ENCODE measurements around the gene ADAD2. TPM values are rescaled to one million over a fixed set of nuclear protein-coding genes. Genes with fewer than 3 reads are reported as not detected.

The ADAD2 gene
- total and polyA plus RNA-seq, 2 of the 4 experiments (the other 2 are of a cell fraction), result not detected

GRCh38 chr16:84225126-84225525 lies 34.2 kb downstream of the ADAD2 start:
- no peak overlapping the region for H4K5ac ChIP-seq (ENCODE audit: low read depth, low read length)
- no peak overlapping the region for H2BK5ac ChIP-seq (ENCODE audit: low read depth, low read length, poor library complexity, severe bottlenecking)
- BruUV-seq (replicated peaks), result no TSS peak
- no peak overlapping the region for H2BK20ac ChIP-seq (ENCODE audit: low read depth, low read length)
- H3K9me1 ChIP-seq (ENCODE audit: insufficient read depth, low read length), result peaks cover 6% of the 10 kb centered on the region; the same call in 1 of the 2 replicates
- no peaks in the 10 kb centered on the region for H3K79me1 ChIP-seq (ENCODE audit: low read depth in 1 of 2, low read length in 2 of 2)
- no peak overlapping the region for H4K8ac ChIP-seq (ENCODE audit: low read depth in 2 of 2, low read length in 2 of 2)
- no peak overlapping the region for H3K23ac ChIP-seq (ENCODE audit: low read depth, low read length)
- H3K4me1 ChIP-seq (ENCODE audit: control insufficient read depth, insufficient read depth, low read length), result peaks cover 10% of the 10 kb centered on the region
- peaks cover 8% of the 10 kb centered on the region; the same call in 1 of the 2 replicates for H3K27me3 ChIP-seq (ENCODE audit: control insufficient read depth, insufficient read depth, low read length)
- H3K18ac ChIP-seq (ENCODE audit: low read depth, low read length), result no peak overlapping the region
- ChIA-PET CTCF (no interaction called here), POLR2A (ENCODE audit: unreplicated experiment) (no interaction called here)
- no peaks in the 10 kb centered on the region for H3K9me3 ChIP-seq (ENCODE audit: control insufficient read depth, insufficient read depth, low read length)
- intact Hi-C loops (cut with micrococcal nuclease), result no loop called here
- TF ChIP-seq CTCF (conservative IDR thresholded peaks at IDR 0.05; ENCODE audit: low read depth, low read length) (no peak), NFE2L2 (IDR thresholded peaks at IDR 0.05; ENCODE audit: low read depth, low read length) (no peak), CHD1 (IDR thresholded peaks at IDR 0.05; ENCODE audit: low read depth, low read length) (no peak), SMC3 (IDR thresholded peaks at IDR 0.05; ENCODE audit: low read depth, low read length) (no peak), RCOR1 (IDR thresholded peaks at IDR 0.05; ENCODE audit: insufficient replicate concordance, low read length) (no peak), CEBPB (IDR thresholded peaks at IDR 0.05; ENCODE audit: low read depth, low read length) (no peak), MAZ (IDR thresholded peaks at IDR 0.05; ENCODE audit: borderline replicate concordance, low read depth, low read length) (no peak), RAD21 (IDR thresholded peaks at IDR 0.05; ENCODE audit: low read length) (no peak), POLR2A (IDR thresholded peaks at IDR 0.05; ENCODE audit: low read depth, low read length) (no peak), MAFK (IDR thresholded peaks at IDR 0.05; ENCODE audit: low read depth, low read length) (no peak), BHLHE40 (IDR thresholded peaks at IDR 0.05; ENCODE audit: low read depth, low read length) (no peak)
- TF ChIP-seq, protein P1, sequence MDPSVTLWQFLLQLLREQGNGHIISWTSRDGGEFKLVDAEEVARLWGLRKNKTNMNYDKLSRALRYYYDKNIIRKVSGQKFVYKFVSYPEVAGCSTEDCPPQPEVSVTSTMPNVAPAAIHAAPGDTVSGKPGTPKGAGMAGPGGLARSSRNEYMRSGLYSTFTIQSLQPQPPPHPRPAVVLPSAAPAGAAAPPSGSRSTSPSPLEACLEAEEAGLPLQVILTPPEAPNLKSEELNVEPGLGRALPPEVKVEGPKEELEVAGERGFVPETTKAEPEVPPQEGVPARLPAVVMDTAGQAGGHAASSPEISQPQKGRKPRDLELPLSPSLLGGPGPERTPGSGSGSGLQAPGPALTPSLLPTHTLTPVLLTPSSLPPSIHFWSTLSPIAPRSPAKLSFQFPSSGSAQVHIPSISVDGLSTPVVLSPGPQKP (IDR thresholded peaks at IDR 0.05; ENCODE audit: borderline replicate concordance, low read depth, low read length), result no peak
- H2AK5ac ChIP-seq (ENCODE audit: low read depth, low read length), result no peak overlapping the region
- H2BK15ac ChIP-seq (ENCODE audit: low read depth, low read length), result no peak overlapping the region
- no peak overlapping the region for H3K14ac ChIP-seq (replicated peaks; ENCODE audit: low read depth, low read length)
- H3K9ac ChIP-seq (ENCODE audit: low read depth, low read length), result no peak overlapping the region
- ATAC-seq (ENCODE audit: low read depth) (no peak), DNase-seq (no peak)
- H2AFZ ChIP-seq (replicated peaks; ENCODE audit: low read length, poor library complexity), result no peak overlapping the region
- no peak overlapping the region for H3K4ac ChIP-seq (ENCODE audit: low read depth, low read length)
- in situ Hi-C loops (cut with MboI; ENCODE audit: low sequenced_read_pairs), result no loop called here
- H3K4me3 ChIP-seq (ENCODE audit: insufficient read depth, low read depth, low read length), result no peak overlapping the region
- no peak overlapping the region for H3K56ac ChIP-seq (ENCODE audit: extremely low read depth, insufficient read depth, low read length)
- no peak overlapping the region for H2BK120ac ChIP-seq (ENCODE audit: low read depth, low read length)
- H3K36me3 ChIP-seq (ENCODE audit: control insufficient read depth, insufficient read depth, low read length), result no peaks in the 10 kb centered on the region
- no peaks in the 10 kb centered on the region for H4K20me1 ChIP-seq (ENCODE audit: insufficient read depth, low read length)
- WGBS, 2 experiments (ENCODE audit: extremely low coverage in 2 of 2, insufficient read length in 1 of 2), result no CpG with 5 or more reads among the region's 3 CpGs
- no peak overlapping the region for H4K91ac ChIP-seq (ENCODE audit: insufficient read depth, low read depth, low read length)
- H3K4me2 ChIP-seq (ENCODE audit: low read depth, low read length), result no peak overlapping the region
- dilution Hi-C loops (cut with HindIII; ENCODE audit: low sequenced_read_pairs, unreplicated experiment), result no loop called here
- H3K27ac ChIP-seq (ENCODE audit: insufficient read depth, low read length), result no peak overlapping the region
- H2AK9ac ChIP-seq (replicated peaks; ENCODE audit: low read depth, low read length, poor library complexity), result no peak overlapping the region

Measured in IMR-90 (cell line).